Upper lobe of left lung (tissue), 4 donors: ENCODE data around the gene FOXM1.

Experiments
- POLR2AphosphoS5 ChIP-seq, 2 donors: sonication (generic); formaldehyde crosslinking; IDR thresholded peaks; one replicate each; pipeline ENCODE4 v1.5.1; 2017; ENCODE audit warnings: antibody characterized with exemption in 2 of 2
- TF ChIP-seq, protein P1 (sequence below), 6 experiments: fragments of 450-650 bp in 4 of 6; fragments of 200-600 bp in 2 of 6; sonication (generic) in 2 of 6; IDR thresholded peaks; one replicate each; pipeline ENCODE4 v1.5.1; 2016 to 2019; ENCODE audit warnings: antibody characterized with exemption in 6 of 6

DNA sequence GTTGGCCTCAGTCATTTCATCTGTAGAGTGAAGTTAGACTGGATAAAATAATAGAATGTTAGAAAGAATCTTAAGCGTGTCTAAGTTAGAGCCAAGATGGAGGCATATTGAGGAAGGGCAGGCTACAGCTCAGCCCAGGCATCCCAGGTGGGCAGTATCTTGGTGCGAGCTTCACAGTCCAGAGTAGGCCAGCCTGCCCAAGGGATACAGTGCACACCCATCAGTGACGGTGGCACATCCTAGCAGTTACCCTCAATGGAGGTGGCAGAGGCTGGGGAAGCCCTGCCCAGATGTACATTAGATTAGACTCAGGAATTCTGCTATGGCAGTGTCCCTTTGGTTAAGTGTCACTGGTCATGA, 35.2 kb upstream of the FOXM1 start:
- TF ChIP-seq, protein P1, sequence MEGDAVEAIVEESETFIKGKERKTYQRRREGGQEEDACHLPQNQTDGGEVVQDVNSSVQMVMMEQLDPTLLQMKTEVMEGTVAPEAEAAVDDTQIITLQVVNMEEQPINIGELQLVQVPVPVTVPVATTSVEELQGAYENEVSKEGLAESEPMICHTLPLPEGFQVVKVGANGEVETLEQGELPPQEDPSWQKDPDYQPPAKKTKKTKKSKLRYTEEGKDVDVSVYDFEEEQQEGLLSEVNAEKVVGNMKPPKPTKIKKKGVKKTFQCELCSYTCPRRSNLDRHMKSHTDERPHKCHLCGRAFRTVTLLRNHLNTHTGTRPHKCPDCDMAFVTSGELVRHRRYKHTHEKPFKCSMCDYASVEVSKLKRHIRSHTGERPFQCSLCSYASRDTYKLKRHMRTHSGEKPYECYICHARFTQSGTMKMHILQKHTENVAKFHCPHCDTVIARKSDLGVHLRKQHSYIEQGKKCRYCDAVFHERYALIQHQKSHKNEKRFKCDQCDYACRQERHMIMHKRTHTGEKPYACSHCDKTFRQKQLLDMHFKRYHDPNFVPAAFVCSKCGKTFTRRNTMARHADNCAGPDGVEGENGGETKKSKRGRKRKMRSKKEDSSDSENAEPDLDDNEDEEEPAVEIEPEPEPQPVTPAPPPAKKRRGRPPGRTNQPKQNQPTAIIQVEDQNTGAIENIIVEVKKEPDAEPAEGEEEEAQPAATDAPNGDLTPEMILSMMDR (IDR thresholded peaks at IDR 0.05) = no peak
- no peak for TF ChIP-seq POLR2AphosphoS5 (IDR thresholded peaks at IDR 0.05)
